Measurements from ENCODE around the gene LRP2BP.

- TF ChIP-seq CTCF (IDR thresholded peaks at IDR 0.05) (peak in 1 of 3 donors; percentile 29), POLR2A (IDR thresholded peaks at IDR 0.05) (peak; percentile 83)
Measured at GRCh38 chr4:185395956-185396723, 416 bp upstream of the LRP2BP start.

Data from breast epithelium (tissue), 3 donors.